Muscle layer of duodenum (tissue), 2 donors: ENCODE data around the gene DOLK.

Experiments used
- H3K27ac ChIP-seq: one replicate; pipeline ENCODE4 v1.7.0; 2013; ENCODE audit warnings: mild to moderate bottlenecking, low read length
- H3K27me3 ChIP-seq: one replicate; pipeline ENCODE4 v1.7.0; 2013; ENCODE audit warnings: low read depth, mild to moderate bottlenecking, control low read depth, low read length
- H3K36me3 ChIP-seq, 2 donors: one replicate each; pipeline ENCODE4 v1.7.0; 2013; ENCODE audit warnings: low read length in 2 of 2, control low read depth in 1 of 2, mild to moderate bottlenecking in 1 of 2; ENCODE audit not compliant: insufficient read depth in 2 of 2, control insufficient read depth in 1 of 2
- H3K4me1 ChIP-seq, 2 donors: one replicate each; pipeline ENCODE4 v1.7.0; 2013; ENCODE audit warnings: low read length in 2 of 2, mild to moderate bottlenecking in 2 of 2, control low read depth in 1 of 2, moderate library complexity in 1 of 2; ENCODE audit not compliant: insufficient read depth in 2 of 2, control insufficient read depth in 1 of 2
- H3K4me3 ChIP-seq, 2 donors: one replicate each; pipeline ENCODE4 v1.7.0; 2013; ENCODE audit warnings: low read length in 2 of 2, low read depth in 1 of 2, mild to moderate bottlenecking in 1 of 2
- H3K9me3 ChIP-seq, 2 donors: one replicate each; pipeline ENCODE4 v1.7.0; 2013; ENCODE audit warnings: low read length in 2 of 2, control low read depth in 1 of 2, mild to moderate bottlenecking in 1 of 2; ENCODE audit not compliant: control insufficient read depth in 1 of 2
- donor health status: healthy.

DOLK gene

DNA sequence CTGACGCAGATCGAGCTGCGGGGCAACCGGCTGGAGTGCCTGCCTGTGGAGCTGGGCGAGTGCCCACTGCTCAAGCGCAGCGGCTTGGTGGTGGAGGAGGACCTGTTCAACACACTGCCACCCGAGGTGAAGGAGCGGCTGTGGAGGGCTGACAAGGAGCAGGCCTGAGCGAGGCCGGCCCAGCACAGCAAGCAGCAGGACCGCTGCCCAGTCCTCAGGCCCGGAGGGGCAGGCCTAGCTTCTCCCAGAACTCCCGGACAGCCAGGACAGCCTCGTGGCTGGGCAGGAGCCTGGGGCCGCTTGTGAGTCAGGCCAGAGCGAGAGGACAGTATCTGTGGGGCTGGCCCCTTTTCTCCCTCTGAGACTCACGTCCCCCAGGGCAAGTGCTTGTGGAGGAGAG, 31.2 kb downstream of the DOLK start:
- Histone ChIP-seq H3K36me3 (peaks cover 9 to 23% of the 10 kb centered on the region in 2 donors), H3K27ac (peak overlapping the region; percentile 54), H3K4me1 (peaks cover 15 to 58% of the 10 kb centered on the region in 2 donors), H3K27me3 (no peaks in the 10 kb centered on the region), H3K9me3 (no peaks in the 10 kb centered on the region), H3K4me3 (no peak overlapping the region)

DNA sequence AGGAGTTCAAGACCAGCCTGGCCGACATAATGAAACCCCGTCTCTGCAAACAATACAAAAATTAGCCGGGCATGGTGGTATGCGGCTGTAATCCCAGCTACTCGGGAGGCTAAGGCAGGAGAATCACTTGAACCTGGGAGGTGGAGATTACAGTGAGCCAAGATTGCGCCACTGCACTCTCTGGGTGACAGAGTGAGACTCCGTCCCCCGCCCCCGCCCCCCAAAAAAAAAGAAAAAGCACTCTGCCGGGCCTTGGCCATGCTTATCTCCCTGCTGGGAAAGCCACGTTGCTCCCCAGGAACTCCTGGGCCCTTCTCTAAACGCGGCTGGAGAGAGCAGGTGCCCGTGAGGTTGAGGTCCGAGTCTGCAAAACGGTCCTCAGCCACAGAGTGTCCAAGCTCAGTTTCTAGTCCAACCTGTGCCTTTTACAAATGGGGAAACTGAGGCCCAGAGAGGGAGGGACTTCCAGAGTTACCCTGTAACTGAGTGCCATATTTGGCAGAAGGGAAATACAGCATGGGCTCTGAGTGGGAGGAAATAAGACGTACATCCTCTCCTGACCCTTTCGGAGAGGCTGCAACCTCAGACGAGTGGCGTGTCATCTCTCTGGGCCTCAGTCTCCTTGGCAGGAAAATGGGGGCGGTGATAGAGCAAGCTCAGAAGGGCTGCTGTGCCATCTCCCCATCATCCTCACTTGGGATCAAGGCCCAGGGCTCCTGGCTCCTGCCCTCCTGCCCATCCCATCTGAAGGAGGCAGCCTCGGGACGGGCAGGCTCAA, 33.2 kb downstream of the DOLK start:
- H3K27me3 ChIP-seq: no peaks in the 10 kb centered on the region
- H3K27ac ChIP-seq: no peak overlapping the region
- H3K9me3 ChIP-seq: no peaks in the 10 kb centered on the region
- peaks cover 15 to 56% of the 10 kb centered on the region in 2 donors for H3K4me1 ChIP-seq
- peaks cover 15 to 33% of the 10 kb centered on the region in 2 donors for H3K36me3 ChIP-seq
- no peak overlapping the region for H3K4me3 ChIP-seq

DNA sequence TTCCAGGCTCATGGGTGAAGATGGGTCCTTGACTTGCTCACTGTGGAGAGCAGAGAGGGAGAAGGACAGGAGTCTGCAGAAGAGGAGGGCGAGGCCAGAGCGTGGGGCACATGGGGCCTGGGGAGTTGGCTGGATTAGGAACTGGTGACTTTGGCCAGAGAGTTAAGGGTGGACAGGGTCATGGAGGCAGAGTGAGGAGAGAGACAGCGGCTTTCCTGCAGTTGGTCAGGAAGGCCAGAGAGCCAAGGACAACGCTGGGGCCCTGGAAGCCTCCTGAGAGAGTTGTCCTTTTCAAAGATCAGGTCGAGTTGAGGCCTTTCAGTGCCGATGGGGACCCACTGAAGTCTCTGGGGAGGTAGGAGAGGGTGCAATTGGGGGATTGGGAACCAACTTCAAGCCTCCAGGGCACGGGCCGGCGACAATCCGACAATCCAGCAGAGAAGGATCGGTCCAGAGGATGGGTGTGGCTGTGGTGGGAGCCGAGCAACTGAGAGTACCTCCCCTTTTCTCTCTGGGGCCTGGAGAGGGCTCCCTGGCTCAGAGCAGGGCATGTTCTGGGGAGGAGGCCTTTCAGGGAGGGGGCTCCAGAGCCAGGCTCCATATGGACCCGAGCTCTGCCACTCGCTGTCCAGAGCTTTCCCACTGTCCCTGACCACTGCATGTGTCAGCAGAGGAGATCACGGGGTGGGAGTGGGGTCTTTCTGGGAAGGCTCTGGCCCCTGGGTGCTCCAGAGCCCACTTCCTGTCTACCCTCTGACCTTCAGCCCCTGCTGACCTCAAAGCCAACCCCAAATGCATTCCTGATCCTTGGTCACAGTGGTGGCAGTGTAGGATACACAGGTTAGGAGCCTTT, 34.1 kb downstream of the DOLK start:
- Histone ChIP-seq H3K9me3 (no peaks in the 10 kb centered on the region), H3K4me1 (peaks cover 15 to 56% of the 10 kb centered on the region in 2 donors), H3K27ac (peak overlapping the region; percentile 52), H3K36me3 (peaks cover 24 to 42% of the 10 kb centered on the region in 2 donors), H3K27me3 (no peaks in the 10 kb centered on the region), H3K4me3 (no peak overlapping the region)

DNA sequence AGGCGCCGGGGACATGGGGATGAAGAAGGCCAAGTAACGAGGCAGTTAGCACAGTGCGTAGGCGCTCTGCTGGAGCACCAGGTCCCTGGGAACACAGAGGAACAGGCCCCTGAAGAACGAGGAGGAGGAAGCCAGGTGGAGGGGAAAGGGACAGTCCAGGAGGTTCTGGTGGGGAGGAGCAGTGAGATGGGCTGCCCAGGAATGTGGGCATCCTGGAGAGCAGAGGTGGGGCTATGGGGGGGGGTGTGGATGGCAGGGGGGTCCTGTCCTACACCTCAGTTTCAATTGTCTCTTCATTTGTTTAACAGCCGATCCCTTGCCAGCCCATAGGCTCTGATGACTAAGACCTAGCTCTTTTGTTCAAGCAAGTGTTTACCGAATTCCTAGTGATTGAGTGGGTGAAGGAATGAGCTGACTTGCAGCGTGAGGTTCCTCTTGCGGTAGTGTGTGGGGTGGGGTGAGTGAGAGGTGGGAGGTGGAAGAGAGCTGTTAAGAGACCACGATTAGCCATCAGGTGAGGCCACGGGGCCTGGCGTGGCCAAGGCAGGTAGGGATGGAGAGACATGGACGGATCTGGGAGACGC, 35.0 kb downstream of the DOLK start:
- Histone ChIP-seq H3K27ac (peak overlapping the region; percentile 52), H3K4me1 (peaks cover 15 to 55% of the 10 kb centered on the region in 2 donors), H3K36me3 (peaks cover 28 to 47% of the 10 kb centered on the region in 2 donors)

DNA sequence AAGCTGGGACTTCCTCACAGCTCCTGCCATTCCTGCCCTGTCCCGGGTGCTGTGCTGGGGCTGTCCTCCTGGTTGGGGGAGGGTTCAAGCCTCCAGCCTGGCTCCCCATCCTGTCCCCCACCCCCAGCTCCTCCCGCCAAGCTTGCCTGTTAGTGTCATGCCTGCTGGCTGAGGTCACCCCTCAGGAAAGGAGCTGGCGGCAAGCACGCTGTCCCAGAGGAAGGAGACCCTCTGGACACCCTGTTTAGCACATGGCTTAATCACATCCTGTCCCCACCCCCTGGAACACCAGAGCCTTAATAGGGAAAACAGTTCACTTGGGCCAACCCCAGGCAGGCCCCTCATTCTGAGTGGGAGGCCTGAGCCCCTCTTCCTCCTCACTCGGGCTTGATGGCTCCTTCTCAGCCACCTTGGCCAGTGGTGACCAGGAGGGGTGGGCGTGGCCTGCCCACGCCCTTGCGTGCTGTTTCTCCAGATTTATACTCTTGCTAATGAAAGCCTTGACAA, 35.8 kb downstream of the DOLK start:
- H3K9me3 ChIP-seq: no peaks in the 10 kb centered on the region
- H3K36me3 ChIP-seq: peaks cover 28 to 47% of the 10 kb centered on the region in 2 donors
- no peak overlapping the region for H3K4me3 ChIP-seq

More for the DNA sequence above, 35.0 kb downstream of the DOLK start:
- no peaks in the 10 kb centered on the region for H3K9me3 ChIP-seq
- H3K27me3 ChIP-seq: no peaks in the 10 kb centered on the region
- no peak overlapping the region for H3K4me3 ChIP-seq

DNA sequence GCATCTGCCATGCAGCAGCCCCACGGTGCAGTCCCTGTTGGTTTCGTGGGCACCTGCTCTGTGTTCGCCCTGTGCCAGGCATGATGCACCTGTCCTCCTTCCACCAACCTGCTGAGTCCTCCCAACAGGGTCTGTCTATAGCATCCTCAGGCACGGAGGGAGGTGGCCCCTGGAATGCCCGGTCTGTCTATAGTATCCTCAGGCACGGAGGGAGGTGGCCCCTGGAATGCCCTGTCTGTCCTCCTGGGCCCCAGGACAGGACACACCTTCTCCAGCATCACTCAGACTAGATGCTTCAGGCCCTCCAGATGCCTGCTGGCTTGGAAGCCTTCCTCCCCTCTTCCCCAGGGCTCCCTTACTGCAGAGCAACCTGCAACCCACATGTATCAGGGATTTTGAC, 36.5 kb downstream of the DOLK start:
- no peaks in the 10 kb centered on the region for H3K27me3 ChIP-seq
- no peak overlapping the region for H3K4me3 ChIP-seq
- no peaks in the 10 kb centered on the region for H3K9me3 ChIP-seq
- peaks cover 12 to 40% of the 10 kb centered on the region in 2 donors for H3K4me1 ChIP-seq
- peak overlapping the region; percentile 54 for H3K27ac ChIP-seq
- peaks cover 25 to 40% of the 10 kb centered on the region in 2 donors for H3K36me3 ChIP-seq

More for the DNA sequence above, 35.8 kb downstream of the DOLK start:
- Histone ChIP-seq H3K27ac (peak overlapping the region; percentile 54), H3K27me3 (no peaks in the 10 kb centered on the region), H3K4me1 (peaks cover 13 to 47% of the 10 kb centered on the region in 2 donors)

DNA sequence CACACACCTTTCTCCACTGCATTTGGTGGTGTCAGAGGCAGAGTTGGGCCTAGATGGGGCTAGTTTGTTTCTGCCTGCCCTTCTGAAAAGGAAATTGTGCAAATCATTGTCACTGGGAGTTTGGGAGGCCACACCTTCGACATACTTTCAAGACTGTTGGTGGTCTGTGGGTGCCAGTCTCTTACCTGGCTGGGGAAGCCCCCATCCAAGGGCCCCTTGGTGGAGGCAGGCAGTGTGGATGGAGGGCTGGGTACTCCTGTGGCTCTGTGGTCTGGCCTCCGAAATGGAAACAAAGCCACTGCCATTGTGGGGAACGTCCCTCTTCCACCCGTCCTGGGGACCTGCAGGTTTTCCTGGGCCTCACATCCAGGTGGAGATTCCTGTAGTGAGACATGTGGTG, 37.5 kb downstream of the DOLK start:
- H3K36me3 ChIP-seq: peaks cover 25 to 38% of the 10 kb centered on the region in 2 donors
- no peaks in the 10 kb centered on the region for H3K9me3 ChIP-seq
- no peak overlapping the region for H3K27ac ChIP-seq
- H3K4me1 ChIP-seq: peaks cover 12 to 35% of the 10 kb centered on the region in 2 donors
- no peak overlapping the region for H3K4me3 ChIP-seq
- H3K27me3 ChIP-seq: no peaks in the 10 kb centered on the region

DNA sequence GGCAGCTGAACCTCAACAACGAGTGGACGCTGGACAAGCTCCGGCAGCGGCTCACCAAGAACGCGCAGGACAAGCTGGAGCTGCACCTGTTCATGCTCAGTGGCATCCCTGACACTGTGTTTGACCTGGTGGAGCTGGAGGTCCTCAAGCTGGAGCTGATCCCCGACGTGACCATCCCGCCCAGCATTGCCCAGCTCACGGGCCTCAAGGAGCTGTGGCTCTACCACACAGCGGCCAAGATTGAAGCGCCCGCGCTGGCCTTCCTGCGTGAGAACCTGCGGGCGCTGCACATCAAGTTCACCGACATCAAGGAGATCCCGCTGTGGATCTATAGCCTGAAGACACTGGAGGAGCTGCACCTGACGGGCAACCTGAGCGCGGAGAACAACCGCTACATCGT, 39.0 kb downstream of the DOLK start:
- Histone ChIP-seq H3K27me3 (no peaks in the 10 kb centered on the region), H3K27ac (no peak overlapping the region), H3K9me3 (no peaks in the 10 kb centered on the region), H3K36me3 (peaks cover 25 to 33% of the 10 kb centered on the region in 2 donors), H3K4me1 (peaks cover 12 to 28% of the 10 kb centered on the region in 2 donors), H3K4me3 (no peak overlapping the region)

DNA sequence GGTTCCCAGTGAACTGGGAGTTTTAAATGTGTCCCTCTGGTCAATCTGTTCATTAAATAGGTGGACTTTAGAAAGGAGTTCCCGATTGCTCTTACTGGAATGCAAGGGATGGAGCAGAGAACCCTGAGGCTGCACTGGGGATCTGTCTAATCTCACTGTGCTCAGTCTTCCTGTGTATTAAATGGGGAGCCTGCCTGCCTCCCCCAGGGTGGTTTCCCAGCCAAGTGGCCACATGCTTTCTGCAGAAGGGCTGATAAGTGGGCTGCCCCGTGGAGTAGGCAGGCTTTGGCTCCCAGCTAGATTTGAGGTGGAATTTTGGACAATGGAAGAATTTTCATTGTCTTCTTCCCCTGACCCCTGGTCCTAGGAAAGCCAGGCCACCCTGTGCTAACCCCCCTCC, 40.7 kb downstream of the DOLK start:
- Histone ChIP-seq H3K36me3 (peaks cover 25 to 43% of the 10 kb centered on the region in 2 donors), H3K4me3 (no peak overlapping the region), H3K27ac (no peak overlapping the region), H3K4me1 (peaks cover 2 to 16% of the 10 kb centered on the region in 2 donors), H3K9me3 (no peaks in the 10 kb centered on the region), H3K27me3 (no peaks in the 10 kb centered on the region)

DNA sequence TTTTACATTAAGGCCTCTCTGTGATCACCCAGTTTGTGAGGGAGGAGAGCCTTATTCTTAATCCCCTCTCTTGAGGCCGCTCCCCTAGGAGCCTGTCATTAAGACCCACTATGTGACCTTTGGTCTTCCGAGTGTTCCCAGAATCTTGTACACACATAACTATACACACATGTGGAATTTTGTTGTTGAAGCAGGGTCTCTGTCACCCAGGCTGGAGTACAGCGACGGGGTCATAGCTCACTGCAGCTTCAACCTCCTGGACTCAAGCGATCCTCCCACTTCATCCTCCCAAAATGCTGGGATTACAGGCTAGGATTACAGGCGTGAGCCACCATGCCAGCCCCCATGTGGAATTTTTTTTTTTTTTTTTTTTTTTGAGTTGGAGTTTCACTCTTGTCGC, 41.4 kb downstream of the DOLK start:
- no peak overlapping the region for H3K27ac ChIP-seq
- H3K4me3 ChIP-seq: no peak overlapping the region
- peaks cover 0 to 8% of the 10 kb centered on the region in 2 donors for H3K4me1 ChIP-seq
- no peaks in the 10 kb centered on the region for H3K9me3 ChIP-seq
- H3K36me3 ChIP-seq: peaks cover 25 to 43% of the 10 kb centered on the region in 2 donors
- H3K27me3 ChIP-seq: no peaks in the 10 kb centered on the region
